SK-N-SH treated with all-trans-retinoic acid at 6 μM for 48 hours (cell line): Measurements from ENCODE around the gene FANCM.
A peak's percentile ranks its signal among the peaks of the same experiment; 100 is the strongest.

Experiments used
- ATAC-seq: fragments of 200-7000 bp; cut with Tn5 transposase; 3 replicates; pipeline ENCODE4 v1.9.1; 2020; ENCODE audit warnings: mild to moderate bottlenecking, moderate library complexity
- ARNTL ChIP-seq: fragments of 450-650 bp; formaldehyde crosslinking; IDR thresholded peaks from 2 replicates; pipeline ENCODE4 v1.5.0; 2020; ENCODE audit warnings: low read depth, mild to moderate bottlenecking, moderate library complexity, borderline replicate concordance
- CSDC2 ChIP-seq: fragments of 250-450 bp; sonication (Bioruptor Pico); IDR thresholded peaks from 2 replicates; pipeline ENCODE4 v1.5.0; 2020; ENCODE audit warnings: mild to moderate bottlenecking, moderate library complexity
- ESRRG ChIP-seq: fragments of 250-450 bp; sonication (Bioruptor Pico); IDR thresholded peaks from 2 replicates; pipeline ENCODE4 v1.6.1; 2021; ENCODE audit warnings: mild to moderate bottlenecking
- GLIS3 ChIP-seq: fragments of 250-450 bp; sonication (Bioruptor Pico); IDR thresholded peaks from 2 replicates; pipeline ENCODE4 v1.5.0; 2020; ENCODE audit warnings: mild to moderate bottlenecking, moderate library complexity
- ISL1 ChIP-seq: fragments of 250-450 bp; sonication (Bioruptor Pico); IDR thresholded peaks from 2 replicates; pipeline ENCODE4 v2.1.2; 2022; ENCODE audit warnings: mild to moderate bottlenecking, moderate library complexity
- OSR1 ChIP-seq: fragments of 250-450 bp; sonication (Bioruptor Pico); IDR thresholded peaks from 2 replicates; pipeline ENCODE4 v1.8.0; 2022; ENCODE audit warnings: moderate library complexity, mild to moderate bottlenecking, inconsistent platforms
- RARB ChIP-seq: fragments of 250-450 bp; sonication (Bioruptor Pico); IDR thresholded peaks from 2 replicates; pipeline ENCODE4 v1.8.0; 2021; ENCODE audit warnings: mild to moderate bottlenecking, moderate library complexity
- SNAI2 ChIP-seq: fragments of 250-450 bp; sonication (Bioruptor Pico); IDR thresholded peaks from 2 replicates; pipeline ENCODE4 v1.5.0; 2020; ENCODE audit warnings: mild to moderate bottlenecking, moderate library complexity
- TCF4 ChIP-seq: fragments of 250-450 bp; sonication (Bioruptor Pico); IDR thresholded peaks from 2 replicates; pipeline ENCODE4 v1.8.0; 2021; ENCODE audit warnings: mild to moderate bottlenecking, moderate library complexity, borderline replicate concordance
- TOX ChIP-seq: fragments of 250-450 bp; sonication (Bioruptor Pico); IDR thresholded peaks from 2 replicates; pipeline ENCODE4 v1.8.0; 2021; ENCODE audit warnings: mild to moderate bottlenecking, moderate library complexity, borderline replicate concordance
- ZC3H10 ChIP-seq: fragments of 250-450 bp; sonication (Bioruptor Pico); IDR thresholded peaks from 2 replicates; pipeline ENCODE4 v1.5.1; 2021; ENCODE audit warnings: mild to moderate bottlenecking, moderate library complexity
- ZFP3 ChIP-seq: fragments of 250-450 bp; sonication (Bioruptor Pico); IDR thresholded peaks from 2 replicates; pipeline ENCODE4 v1.5.0; 2020; ENCODE audit warnings: mild to moderate bottlenecking, moderate library complexity
- ZFP30 ChIP-seq: fragments of 450-650 bp; formaldehyde crosslinking; IDR thresholded peaks from 2 replicates; pipeline ENCODE4 v1.5.0; 2022; ENCODE audit warnings: mild to moderate bottlenecking, moderate library complexity
- ZNF565 ChIP-seq: fragments of 450-650 bp; formaldehyde crosslinking; conservative IDR thresholded peaks from 2 replicates; pipeline ENCODE4 v1.5.0; 2020; ENCODE audit warnings: low read depth, mild to moderate bottlenecking, moderate library complexity
- ZNF70 ChIP-seq: fragments of 450-650 bp; formaldehyde crosslinking; IDR thresholded peaks from 2 replicates; pipeline ENCODE4 v1.5.0; 2020; ENCODE audit warnings: mild to moderate bottlenecking, moderate library complexity
- ZNF8 ChIP-seq: fragments of 450-650 bp; formaldehyde crosslinking; IDR thresholded peaks from 2 replicates; pipeline ENCODE4 v1.5.0; 2020; ENCODE audit warnings: mild to moderate bottlenecking, moderate library complexity
- TF ChIP-seq, protein P1 (sequence below): fragments of 250-450 bp; sonication (Bioruptor Pico); IDR thresholded peaks from 2 replicates; pipeline ENCODE4 v1.5.0; 2020; ENCODE audit warnings: mild to moderate bottlenecking, moderate library complexity
- TF ChIP-seq, protein P2 (sequence below): fragments of 250-450 bp; sonication (Bioruptor Pico); IDR thresholded peaks from 2 replicates; pipeline ENCODE4 v1.8.0; 2020; ENCODE audit warnings: mild to moderate bottlenecking, moderate library complexity, borderline replicate concordance
- TF ChIP-seq, protein P3 (sequence below): fragments of 250-450 bp; sonication (Bioruptor Pico); IDR thresholded peaks from 2 replicates; pipeline ENCODE4 v1.8.0; 2021; ENCODE audit warnings: low read depth, mild to moderate bottlenecking, moderate library complexity, borderline replicate concordance
- TF ChIP-seq, protein P4 (sequence below): fragments of 250-450 bp; sonication (Bioruptor Pico); IDR thresholded peaks from 2 replicates; pipeline ENCODE4 v1.5.1; 2021; ENCODE audit warnings: mild to moderate bottlenecking, moderate library complexity

Gene FANCM

DNA sequence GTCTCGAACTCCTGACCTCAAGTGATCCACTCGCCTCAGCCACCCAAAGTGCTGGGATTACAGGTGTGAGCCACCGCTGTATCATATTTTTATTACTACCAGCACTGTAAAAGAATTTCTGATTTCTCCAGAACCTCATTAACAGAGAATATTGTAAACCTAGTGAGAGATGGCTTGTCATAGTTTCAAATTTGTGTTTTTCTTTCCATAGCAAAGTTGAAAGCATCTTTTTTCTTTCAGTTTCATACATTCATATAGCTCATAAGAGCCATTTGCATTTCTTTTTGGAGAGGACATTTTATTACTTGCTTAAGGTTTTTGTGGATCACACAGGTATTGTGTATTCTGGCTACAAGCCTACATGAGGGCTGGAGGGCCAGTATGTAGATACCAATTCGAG is 59.2 kb downstream of the FANCM start (continued):
- TF ChIP-seq, protein P1, sequence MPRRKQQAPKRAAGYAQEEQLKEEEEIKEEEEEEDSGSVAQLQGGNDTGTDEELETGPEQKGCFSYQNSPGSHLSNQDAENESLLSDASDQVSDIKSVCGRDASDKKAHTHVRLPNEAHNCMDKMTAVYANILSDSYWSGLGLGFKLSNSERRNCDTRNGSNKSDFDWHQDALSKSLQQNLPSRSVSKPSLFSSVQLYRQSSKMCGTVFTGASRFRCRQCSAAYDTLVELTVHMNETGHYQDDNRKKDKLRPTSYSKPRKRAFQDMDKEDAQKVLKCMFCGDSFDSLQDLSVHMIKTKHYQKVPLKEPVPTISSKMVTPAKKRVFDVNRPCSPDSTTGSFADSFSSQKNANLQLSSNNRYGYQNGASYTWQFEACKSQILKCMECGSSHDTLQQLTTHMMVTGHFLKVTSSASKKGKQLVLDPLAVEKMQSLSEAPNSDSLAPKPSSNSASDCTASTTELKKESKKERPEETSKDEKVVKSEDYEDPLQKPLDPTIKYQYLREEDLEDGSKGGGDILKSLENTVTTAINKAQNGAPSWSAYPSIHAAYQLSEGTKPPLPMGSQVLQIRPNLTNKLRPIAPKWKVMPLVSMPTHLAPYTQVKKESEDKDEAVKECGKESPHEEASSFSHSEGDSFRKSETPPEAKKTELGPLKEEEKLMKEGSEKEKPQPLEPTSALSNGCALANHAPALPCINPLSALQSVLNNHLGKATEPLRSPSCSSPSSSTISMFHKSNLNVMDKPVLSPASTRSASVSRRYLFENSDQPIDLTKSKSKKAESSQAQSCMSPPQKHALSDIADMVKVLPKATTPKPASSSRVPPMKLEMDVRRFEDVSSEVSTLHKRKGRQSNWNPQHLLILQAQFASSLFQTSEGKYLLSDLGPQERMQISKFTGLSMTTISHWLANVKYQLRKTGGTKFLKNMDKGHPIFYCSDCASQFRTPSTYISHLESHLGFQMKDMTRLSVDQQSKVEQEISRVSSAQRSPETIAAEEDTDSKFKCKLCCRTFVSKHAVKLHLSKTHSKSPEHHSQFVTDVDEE (CRISPR knock-in tag): no peak
- TF ChIP-seq ZFP30 (CRISPR knock-in tag): no peak

DNA sequence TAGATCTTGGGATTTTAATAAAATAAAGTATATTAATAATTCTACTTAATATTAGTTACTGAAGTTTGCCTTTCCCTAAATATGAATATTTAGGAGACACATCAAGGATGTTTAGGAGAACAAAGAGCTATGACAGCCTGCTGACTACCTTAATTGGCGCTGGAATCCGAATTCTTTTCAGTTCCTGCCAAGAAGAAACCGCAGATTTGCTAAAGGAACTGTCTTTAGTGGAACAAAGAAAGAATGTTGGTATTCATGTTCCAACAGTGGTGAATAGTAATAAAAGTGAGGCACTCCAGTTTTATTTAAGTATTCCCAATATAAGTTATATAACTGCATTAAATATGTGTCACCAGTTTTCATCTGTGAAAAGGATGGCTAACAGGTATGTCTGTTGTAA is 62.8 kb downstream of the FANCM start:
- peak; percentile 42; the same call in 2 of the 3 replicates for ATAC-seq
- TF ChIP-seq ESRRG (no peak), ZNF8 (no peak), GLIS3 (CRISPR knock-in tag) (no peak), ZC3H10 (CRISPR knock-in tag) (no peak), ZNF70 (CRISPR knock-in tag) (no peak), TCF4 (no peak), TOX (CRISPR knock-in tag) (no peak), OSR1 (CRISPR knock-in tag) (no peak), RARB (CRISPR knock-in tag) (no peak), CSDC2 (CRISPR knock-in tag) (no peak), ZFP3 (CRISPR knock-in tag) (no peak), SNAI2 (CRISPR knock-in tag) (no peak), ZNF565 (CRISPR knock-in tag) (no peak), ISL1 (no peak)
- TF ChIP-seq, protein P2, sequence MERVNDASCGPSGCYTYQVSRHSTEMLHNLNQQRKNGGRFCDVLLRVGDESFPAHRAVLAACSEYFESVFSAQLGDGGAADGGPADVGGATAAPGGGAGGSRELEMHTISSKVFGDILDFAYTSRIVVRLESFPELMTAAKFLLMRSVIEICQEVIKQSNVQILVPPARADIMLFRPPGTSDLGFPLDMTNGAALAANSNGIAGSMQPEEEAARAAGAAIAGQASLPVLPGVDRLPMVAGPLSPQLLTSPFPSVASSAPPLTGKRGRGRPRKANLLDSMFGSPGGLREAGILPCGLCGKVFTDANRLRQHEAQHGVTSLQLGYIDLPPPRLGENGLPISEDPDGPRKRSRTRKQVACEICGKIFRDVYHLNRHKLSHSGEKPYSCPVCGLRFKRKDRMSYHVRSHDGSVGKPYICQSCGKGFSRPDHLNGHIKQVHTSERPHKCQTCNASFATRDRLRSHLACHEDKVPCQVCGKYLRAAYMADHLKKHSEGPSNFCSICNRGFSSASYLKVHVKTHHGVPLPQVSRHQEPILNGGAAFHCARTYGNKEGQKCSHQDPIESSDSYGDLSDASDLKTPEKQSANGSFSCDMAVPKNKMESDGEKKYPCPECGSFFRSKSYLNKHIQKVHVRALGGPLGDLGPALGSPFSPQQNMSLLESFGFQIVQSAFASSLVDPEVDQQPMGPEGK: no peak
- TF ChIP-seq, protein P3, sequence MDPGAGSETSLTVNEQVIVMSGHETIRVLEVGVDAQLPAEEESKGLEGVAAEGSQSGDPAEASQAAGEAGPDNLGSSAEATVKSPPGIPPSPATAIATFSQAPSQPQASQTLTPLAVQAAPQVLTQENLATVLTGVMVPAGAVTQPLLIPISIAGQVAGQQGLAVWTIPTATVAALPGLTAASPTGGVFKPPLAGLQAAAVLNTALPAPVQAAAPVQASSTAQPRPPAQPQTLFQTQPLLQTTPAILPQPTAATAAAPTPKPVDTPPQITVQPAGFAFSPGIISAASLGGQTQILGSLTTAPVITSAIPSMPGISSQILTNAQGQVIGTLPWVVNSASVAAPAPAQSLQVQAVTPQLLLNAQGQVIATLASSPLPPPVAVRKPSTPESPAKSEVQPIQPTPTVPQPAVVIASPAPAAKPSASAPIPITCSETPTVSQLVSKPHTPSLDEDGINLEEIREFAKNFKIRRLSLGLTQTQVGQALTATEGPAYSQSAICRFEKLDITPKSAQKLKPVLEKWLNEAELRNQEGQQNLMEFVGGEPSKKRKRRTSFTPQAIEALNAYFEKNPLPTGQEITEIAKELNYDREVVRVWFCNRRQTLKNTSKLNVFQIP (CRISPR knock-in tag): no peak
- TF ChIP-seq, protein P1 (CRISPR knock-in tag): no peak
- TF ChIP-seq, protein P4, sequence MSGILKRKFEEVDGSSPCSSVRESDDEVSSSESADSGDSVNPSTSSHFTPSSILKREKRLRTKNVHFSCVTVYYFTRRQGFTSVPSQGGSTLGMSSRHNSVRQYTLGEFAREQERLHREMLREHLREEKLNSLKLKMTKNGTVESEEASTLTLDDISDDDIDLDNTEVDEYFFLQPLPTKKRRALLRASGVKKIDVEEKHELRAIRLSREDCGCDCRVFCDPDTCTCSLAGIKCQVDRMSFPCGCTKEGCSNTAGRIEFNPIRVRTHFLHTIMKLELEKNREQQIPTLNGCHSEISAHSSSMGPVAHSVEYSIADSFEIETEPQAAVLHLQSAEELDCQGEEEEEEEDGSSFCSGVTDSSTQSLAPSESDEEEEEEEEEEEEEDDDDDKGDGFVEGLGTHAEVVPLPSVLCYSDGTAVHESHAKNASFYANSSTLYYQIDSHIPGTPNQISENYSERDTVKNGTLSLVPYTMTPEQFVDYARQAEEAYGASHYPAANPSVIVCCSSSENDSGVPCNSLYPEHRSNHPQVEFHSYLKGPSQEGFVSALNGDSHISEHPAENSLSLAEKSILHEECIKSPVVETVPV: no peak

DNA sequence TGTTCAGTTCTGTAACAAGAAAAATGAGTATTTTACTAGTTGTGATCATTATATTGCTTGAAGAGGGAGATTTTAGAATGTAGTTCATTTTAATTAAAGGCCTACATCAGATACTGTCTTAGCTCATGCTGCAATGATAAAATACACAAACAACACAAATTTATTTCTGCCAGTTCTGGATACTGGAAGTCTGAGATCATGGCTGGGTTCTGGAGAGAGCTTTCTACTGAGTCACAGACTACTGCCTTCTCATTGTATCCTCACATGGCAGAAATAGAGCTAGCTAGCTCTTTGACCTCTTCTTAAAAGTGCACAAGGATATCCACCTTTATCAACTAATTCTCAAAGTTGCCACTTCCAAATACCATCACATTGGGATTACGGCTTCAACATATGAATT is 63.5 kb downstream of the FANCM start:
- ATAC-seq: no peak; the same call in 2 of the 3 replicates

More for the DNA sequence above, 63.5 kb downstream of the FANCM start:
- TF ChIP-seq ISL1 (no peak), CSDC2 (CRISPR knock-in tag) (no peak), ZNF8 (no peak), TOX (CRISPR knock-in tag) (no peak), ZFP3 (CRISPR knock-in tag) (no peak), ZNF565 (CRISPR knock-in tag) (no peak), RARB (CRISPR knock-in tag) (no peak), TCF4 (no peak), ESRRG (no peak), GLIS3 (CRISPR knock-in tag) (no peak), ZNF70 (CRISPR knock-in tag) (no peak), ARNTL (CRISPR knock-in tag) (no peak), ZFP30 (CRISPR knock-in tag) (no peak), ZC3H10 (CRISPR knock-in tag) (no peak)
- TF ChIP-seq, protein P3 (CRISPR knock-in tag): no peak
- TF ChIP-seq, protein P2: no peak
- TF ChIP-seq, all 23 proteins: peak for 0
